Lung (tissue), 12 donors: ENCODE data around the gene DIPK1C. TPM values are rescaled to one million over a fixed set of nuclear protein-coding genes. Genes with fewer than 3 reads are reported as not detected.

Source experiments
- ATAC-seq: fragments of 200-7000 bp; cut with Tn5 transposase; one replicate; pipeline ENCODE4 v1.9.1; 2020; ENCODE audit warnings: moderate number of reproducible peaks; ENCODE audit not compliant: insufficient read depth, low FRiP score
- DNase-seq, 3 donors: peaks; one replicate each; pipeline ENCODE4 v3.0.0-alpha.2; 2013 to 2017
- H3K27ac ChIP-seq, 2 donors: one replicate each; pipeline ENCODE4 v1.5.1; 2013; ENCODE audit warnings: mild to moderate bottlenecking in 2 of 2, moderate library complexity in 2 of 2, control low read depth in 1 of 2, inconsistent platforms in 1 of 2, low read depth in 1 of 2, low read length in 1 of 2
- H3K27me3 ChIP-seq, 3 donors: one replicate each; pipeline ENCODE4 v1.5.1; 2013; ENCODE audit warnings: low read length in 2 of 3; ENCODE audit not compliant: control insufficient read depth in 3 of 3, insufficient read depth in 3 of 3
- H3K36me3 ChIP-seq, 4 donors: one replicate each; pipeline ENCODE4 v1.5.1; 2013; ENCODE audit warnings: low read length in 4 of 4, mild to moderate bottlenecking in 1 of 4, moderate library complexity in 1 of 4; ENCODE audit not compliant: control insufficient read depth in 4 of 4, insufficient read depth in 4 of 4
- H3K4me1 ChIP-seq, 5 donors: one replicate each; pipeline ENCODE4 v1.5.1; 2013; ENCODE audit warnings: low read length in 5 of 5, mild to moderate bottlenecking in 2 of 5, moderate library complexity in 1 of 5; ENCODE audit not compliant: control insufficient read depth in 5 of 5, insufficient read depth in 5 of 5
- H3K4me3 ChIP-seq: one replicate; pipeline ENCODE4 v1.5.1; 2013; ENCODE audit warnings: mild to moderate bottlenecking, control low read depth, moderate library complexity
- H3K9ac ChIP-seq, 2 donors: one replicate each; pipeline ENCODE4 v1.5.1; 2013; ENCODE audit warnings: low read length in 2 of 2, control low read depth in 1 of 2; ENCODE audit not compliant: insufficient read depth in 1 of 2
- H3K9me3 ChIP-seq, 4 donors: one replicate each; pipeline ENCODE4 v1.5.1; 2013; ENCODE audit warnings: low read length in 3 of 4, mild to moderate bottlenecking in 1 of 4, moderate library complexity in 1 of 4; ENCODE audit not compliant: control insufficient read depth in 4 of 4, insufficient read depth in 3 of 4
- CTCF ChIP-seq: IDR thresholded peaks from 2 replicates; pipeline ENCODE4 v1.5.1; 2012; ENCODE audit warnings: mild to moderate bottlenecking; ENCODE audit errors: control extremely low read depth, extremely low read depth
- WGBS, 2 donors: extraction: QIAGEN DNeasy Blood & Tissue Kit; methylation state at CpG; one replicate each; pipeline ENCODE4 v1.1.7; 2013; 5-methylcytosine and 5-hydroxymethylcytosine counted together
- polyA plus RNA-seq, 2 donors: library from polyadenylated mRNA; stranded (reverse); fragments of 200-250 nt; gene quantifications; one replicate each; pipeline ENCODE4 v1.2.1, GENCODE V29; 2013
- total RNA-seq, 2 donors: library from RNA; depleted of rRNA in 1 of 2; stranded (reverse); fragments of >200 nt in 1 of 2; gene quantifications; one replicate each; pipeline ENCODE4 v1.2.1, GENCODE V29; 2014 to 2021
- donor health status: control.
- donor health status: control.
- donor health status: Bipolar disorder and iron deficiency.
- donor health status: healthy.
- donor health status: DM: yes; HTN: yes; CAD: no.

The DIPK1C gene
- total and polyA plus RNA-seq, 4 donors: 0.02 TPM; not detected in 3

DNA sequence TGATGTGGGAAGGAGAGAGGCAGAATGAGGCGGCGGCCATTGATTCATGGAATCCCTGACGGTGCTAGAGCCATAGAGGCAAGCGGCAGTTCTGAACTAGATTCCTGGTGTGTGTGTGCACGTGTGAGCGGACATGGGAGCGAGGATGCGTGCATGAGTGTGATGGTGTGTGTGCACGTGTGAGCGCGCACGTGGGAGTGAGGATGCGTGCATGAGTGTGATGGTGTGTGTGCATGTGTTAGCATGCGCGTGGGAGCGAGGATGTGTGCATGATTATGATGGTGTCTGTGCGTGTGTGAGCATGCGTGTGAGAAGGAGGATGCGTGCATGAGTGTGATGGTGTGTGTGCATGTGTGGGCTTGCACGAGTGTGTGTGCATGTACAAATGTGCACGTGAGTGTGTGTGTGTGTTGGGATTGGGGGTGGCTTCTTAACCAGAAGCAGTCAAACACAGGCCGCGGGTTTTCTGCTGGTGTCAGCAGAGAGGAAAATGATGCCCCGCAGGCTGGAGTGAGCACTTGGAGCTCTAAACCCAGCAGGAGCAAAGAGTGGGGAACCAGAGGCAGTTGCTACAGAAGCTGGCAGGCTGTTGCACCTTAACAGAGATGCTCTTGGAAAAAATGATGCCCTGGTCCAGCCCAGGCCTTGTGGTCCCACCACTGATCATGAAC, 29.5 kb downstream of the DIPK1C start:
- H3K36me3 ChIP-seq: no peaks in the 10 kb centered on the region
- H3K9me3 ChIP-seq: no peaks in the 10 kb centered on the region
- H3K9ac ChIP-seq: no peak overlapping the region
- DNase-seq: no peak
- WGBS, 2 donors: 96 to 97% methylated on average over 24 of the region's 24 CpGs
- TF ChIP-seq CTCF: no peak
- no peak overlapping the region for H3K27ac ChIP-seq
- H3K4me1 ChIP-seq: peaks cover 0 to 3% (median 0%) of the 10 kb centered on the region in 5 donors
- no peak overlapping the region for H3K4me3 ChIP-seq
- H3K27me3 ChIP-seq: peaks cover 0 to 4% (median 0%) of the 10 kb centered on the region in 3 donors
- ATAC-seq: no peak

- no peaks in the 10 kb centered on the region for H3K36me3 ChIP-seq
- H3K27ac ChIP-seq: no peak overlapping the region
- H3K4me1 ChIP-seq: peaks cover 0 to 12% (median 0%) of the 10 kb centered on the region in 5 donors
- H3K4me3 ChIP-seq: no peak overlapping the region
- H3K9ac ChIP-seq: no peak overlapping the region
- no peak for TF ChIP-seq CTCF
- DNase-seq: no peak
- no peak for ATAC-seq
- no peaks in the 10 kb centered on the region for H3K9me3 ChIP-seq
- H3K27me3 ChIP-seq: peaks cover 0 to 4% (median 0%) of the 10 kb centered on the region in 3 donors
- 98% methylated on average over 11 of the region's 11 CpGs for WGBS, 2 donors
Measured at GRCh38 chr18:74425876-74426275, 31.2 kb downstream of the DIPK1C start.

DNA sequence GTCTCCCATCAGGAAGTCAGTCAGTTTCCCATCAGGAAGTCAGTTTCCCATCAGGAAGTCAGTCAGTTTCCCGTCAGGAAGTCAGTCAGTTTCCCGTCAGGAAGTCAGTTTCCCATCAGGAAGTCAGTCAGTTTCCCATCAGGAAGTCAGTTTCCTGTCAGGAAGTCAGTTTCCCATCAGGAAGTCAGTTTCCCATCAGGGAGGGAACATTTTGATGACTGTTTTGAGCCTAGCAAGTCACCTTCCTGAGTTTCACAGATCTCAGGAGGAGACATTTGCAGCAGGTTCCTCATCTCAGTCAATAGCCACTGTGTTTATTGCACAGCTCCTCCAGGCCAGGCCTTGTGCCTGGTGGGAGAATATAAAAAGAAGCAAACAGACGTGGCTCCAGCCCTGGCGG, 31.9 kb downstream of the DIPK1C start:
- H3K4me1 ChIP-seq: peaks cover 0 to 12% (median 0%) of the 10 kb centered on the region in 5 donors
- H3K4me3 ChIP-seq: no peak overlapping the region
- no peak for TF ChIP-seq CTCF
- H3K9ac ChIP-seq: no peak overlapping the region
- H3K27ac ChIP-seq: no peak overlapping the region
- no peaks in the 10 kb centered on the region for H3K36me3 ChIP-seq
- no peaks in the 10 kb centered on the region for H3K9me3 ChIP-seq
- DNase-seq: no peak
- peaks cover 0 to 4% (median 0%) of the 10 kb centered on the region in 3 donors for H3K27me3 ChIP-seq
- 79 to 81% methylated on average over 4 of the region's 4 CpGs for WGBS, 2 donors
- no peak for ATAC-seq

- DNase-seq: peak; percentile 35 to 79 (median 64)
- no peak overlapping the region for H3K4me3 ChIP-seq
- peaks cover 0 to 2% (median 0%) of the 10 kb centered on the region in 3 donors for H3K27me3 ChIP-seq
- no peak overlapping the region for H3K27ac ChIP-seq
- H3K9ac ChIP-seq: no peak overlapping the region
- H3K4me1 ChIP-seq: peaks cover 0 to 12% (median 0%) of the 10 kb centered on the region in 5 donors
- peaks cover 0 to 1% (median 0%) of the 10 kb centered on the region in 4 donors for H3K9me3 ChIP-seq
- TF ChIP-seq CTCF: no peak
- no peaks in the 10 kb centered on the region for H3K36me3 ChIP-seq
- ATAC-seq: no peak
- 75 to 87% methylated on average over 3 of the region's 3 CpGs for WGBS, 2 donors
Measured at GRCh38 chr18:74422541-74422940, 34.6 kb downstream of the DIPK1C start.
